ENCODE results near the gene EP300. TPM values are rescaled to one million over a fixed set of nuclear protein-coding genes. Genes with fewer than 3 reads are reported as not detected.

Gene EP300
- total and polyA plus RNA-seq, 2 donors from 2014 or later, result 4.1 to 76.8 TPM

DNA sequence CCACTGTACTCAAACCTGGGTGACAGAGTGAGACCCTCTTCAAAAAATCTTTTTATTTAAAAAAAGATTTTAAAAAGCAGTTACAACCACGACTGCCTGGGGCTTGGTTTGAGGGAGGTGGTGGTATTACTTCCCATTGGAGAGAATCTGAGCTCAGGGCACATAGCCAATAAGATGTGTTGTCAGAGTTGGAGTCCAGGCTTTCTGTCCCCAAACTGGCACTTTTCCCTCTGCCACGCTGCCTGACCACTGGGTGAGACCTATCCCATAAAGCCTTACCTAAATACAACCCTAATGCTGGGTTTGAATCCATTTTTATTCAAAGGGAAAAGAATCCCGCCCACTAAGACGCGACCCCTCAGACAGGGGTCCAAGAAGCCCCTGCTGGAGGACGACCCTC is 136.8 kb downstream of the EP300 start:
- no peak for DNase-seq
- Histone ChIP-seq H3K27ac (ENCODE audit: low read depth in 2 of 2, low read length in 2 of 2) (no peak overlapping the region), H3K9me3 (ENCODE audit: control insufficient read depth in 2 of 3, insufficient read depth in 1 of 3, low read length in 3 of 3) (no peaks in the 10 kb centered on the region), H3K4me3 (ENCODE audit: low read length in 3 of 3) (no peak overlapping the region), H3K9ac (ENCODE audit: low read length in 3 of 3) (no peak overlapping the region), H3K4me1 (ENCODE audit: control insufficient read depth in 2 of 3, insufficient read depth in 2 of 3, low read depth in 1 of 3, low read length in 3 of 3) (no peaks in the 10 kb centered on the region), H3K27me3 (ENCODE audit: control insufficient read depth, insufficient read depth, low read length) (no peaks in the 10 kb centered on the region), H3K36me3 (ENCODE audit: control insufficient read depth in 2 of 3, insufficient read depth in 3 of 3, low read length in 3 of 3) (peaks cover 0 to 18% (median 8%) of the 10 kb centered on the region in 3 donors)
- no peak for FAIRE-seq
- TF ChIP-seq, protein P1, sequence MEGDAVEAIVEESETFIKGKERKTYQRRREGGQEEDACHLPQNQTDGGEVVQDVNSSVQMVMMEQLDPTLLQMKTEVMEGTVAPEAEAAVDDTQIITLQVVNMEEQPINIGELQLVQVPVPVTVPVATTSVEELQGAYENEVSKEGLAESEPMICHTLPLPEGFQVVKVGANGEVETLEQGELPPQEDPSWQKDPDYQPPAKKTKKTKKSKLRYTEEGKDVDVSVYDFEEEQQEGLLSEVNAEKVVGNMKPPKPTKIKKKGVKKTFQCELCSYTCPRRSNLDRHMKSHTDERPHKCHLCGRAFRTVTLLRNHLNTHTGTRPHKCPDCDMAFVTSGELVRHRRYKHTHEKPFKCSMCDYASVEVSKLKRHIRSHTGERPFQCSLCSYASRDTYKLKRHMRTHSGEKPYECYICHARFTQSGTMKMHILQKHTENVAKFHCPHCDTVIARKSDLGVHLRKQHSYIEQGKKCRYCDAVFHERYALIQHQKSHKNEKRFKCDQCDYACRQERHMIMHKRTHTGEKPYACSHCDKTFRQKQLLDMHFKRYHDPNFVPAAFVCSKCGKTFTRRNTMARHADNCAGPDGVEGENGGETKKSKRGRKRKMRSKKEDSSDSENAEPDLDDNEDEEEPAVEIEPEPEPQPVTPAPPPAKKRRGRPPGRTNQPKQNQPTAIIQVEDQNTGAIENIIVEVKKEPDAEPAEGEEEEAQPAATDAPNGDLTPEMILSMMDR (IDR thresholded peaks at IDR 0.05; ENCODE audit: borderline replicate concordance, extremely low read depth, insufficient read depth), result no peak
- intact Hi-C loops (cut with DNase I), result no loop called here

Other genes with a start within 250 kb of the EP300 start
- gene ST13, start 236.0 kb upstream of the EP300 start, total RNA-seq, result 196 TPM
- 230 TPM for gene ST13, start 236.0 kb upstream of the EP300 start, polyA plus RNA-seq (ENCODE audit: insufficient read depth, low read depth, low replicate concordance)
- 22.5 TPM for gene XPNPEP3, start 235.4 kb upstream of the EP300 start, total RNA-seq
- gene XPNPEP3, start 235.4 kb upstream of the EP300 start, polyA plus RNA-seq (ENCODE audit: insufficient read depth, low read depth, low replicate concordance), result 4.6 TPM
- gene DNAJB7, start 230.5 kb upstream of the EP300 start, total RNA-seq, result not detected
- gene DNAJB7, start 230.5 kb upstream of the EP300 start, polyA plus RNA-seq (ENCODE audit: insufficient read depth, low read depth, low replicate concordance), result not detected
- gene RBX1, start 141.2 kb upstream of the EP300 start, total RNA-seq, result 56.2 TPM
- 92.2 TPM for gene RBX1, start 141.2 kb upstream of the EP300 start, polyA plus RNA-seq (ENCODE audit: insufficient read depth, low read depth, low replicate concordance)
- 25.1 TPM for gene L3MBTL2, start 112.7 kb downstream of the EP300 start, total RNA-seq
- gene L3MBTL2, start 112.7 kb downstream of the EP300 start, polyA plus RNA-seq (ENCODE audit: insufficient read depth, low read depth, low replicate concordance), result 16.4 TPM
- 2.7 TPM for gene CHADL, start 148.3 kb downstream of the EP300 start, total RNA-seq
- 4.8 TPM for gene CHADL, start 148.3 kb downstream of the EP300 start, polyA plus RNA-seq (ENCODE audit: insufficient read depth, low read depth, low replicate concordance)
- gene RANGAP1, start 193.6 kb downstream of the EP300 start, total RNA-seq, result 38.8 TPM
- 40.8 TPM for gene RANGAP1, start 193.6 kb downstream of the EP300 start, polyA plus RNA-seq (ENCODE audit: insufficient read depth, low read depth, low replicate concordance)
- gene ZC3H7B, start 208.9 kb downstream of the EP300 start, total RNA-seq, result 68.6 TPM
- 28.3 TPM for gene ZC3H7B, start 208.9 kb downstream of the EP300 start, polyA plus RNA-seq (ENCODE audit: insufficient read depth, low read depth, low replicate concordance)